ENCODE results near the gene ATP2A3.
A peak's percentile ranks its signal among the peaks of the same experiment; 100 is the strongest.

The ATP2A3 gene

DNA sequence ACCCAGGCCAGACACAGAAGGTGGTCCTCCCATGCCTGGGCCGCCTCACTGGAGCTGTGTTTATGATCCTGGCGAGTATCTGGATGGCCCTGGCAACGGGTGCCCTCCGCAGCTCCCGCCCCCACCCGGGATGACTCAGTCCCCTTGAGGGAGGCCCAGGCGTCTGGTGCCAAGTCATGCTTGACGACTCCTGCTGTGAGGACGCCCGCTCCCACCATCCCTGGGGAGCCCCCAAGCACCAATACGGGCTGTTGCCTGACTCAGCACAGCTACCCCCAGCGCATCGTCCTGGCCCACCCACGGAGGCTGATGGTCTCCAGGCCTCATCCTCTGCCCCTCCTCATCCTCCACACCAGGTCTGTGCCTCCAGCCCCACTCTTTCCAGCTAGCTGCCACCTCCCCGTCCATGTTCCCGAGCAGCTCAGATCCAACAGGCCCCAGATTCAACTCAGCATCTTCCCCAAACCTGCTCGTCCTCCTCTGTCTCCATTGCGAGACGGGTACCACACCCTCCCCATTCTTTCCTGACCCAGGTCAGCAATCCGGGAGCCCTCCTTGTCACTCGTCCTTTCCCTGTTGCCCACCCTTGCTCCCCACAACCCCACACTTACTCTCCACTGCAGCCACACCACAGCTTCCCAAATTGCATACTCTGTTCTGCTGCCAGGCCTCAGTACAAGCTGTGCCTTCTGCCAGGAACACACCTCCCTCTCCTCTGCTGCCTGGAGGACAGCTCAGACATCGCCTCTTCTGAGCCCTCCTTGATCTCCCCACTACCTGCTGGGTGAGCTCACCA is 74.0 kb downstream of the ATP2A3 start:
- DNase-seq (ENCODE audit: low spot score), result peak; percentile 71

DNA sequence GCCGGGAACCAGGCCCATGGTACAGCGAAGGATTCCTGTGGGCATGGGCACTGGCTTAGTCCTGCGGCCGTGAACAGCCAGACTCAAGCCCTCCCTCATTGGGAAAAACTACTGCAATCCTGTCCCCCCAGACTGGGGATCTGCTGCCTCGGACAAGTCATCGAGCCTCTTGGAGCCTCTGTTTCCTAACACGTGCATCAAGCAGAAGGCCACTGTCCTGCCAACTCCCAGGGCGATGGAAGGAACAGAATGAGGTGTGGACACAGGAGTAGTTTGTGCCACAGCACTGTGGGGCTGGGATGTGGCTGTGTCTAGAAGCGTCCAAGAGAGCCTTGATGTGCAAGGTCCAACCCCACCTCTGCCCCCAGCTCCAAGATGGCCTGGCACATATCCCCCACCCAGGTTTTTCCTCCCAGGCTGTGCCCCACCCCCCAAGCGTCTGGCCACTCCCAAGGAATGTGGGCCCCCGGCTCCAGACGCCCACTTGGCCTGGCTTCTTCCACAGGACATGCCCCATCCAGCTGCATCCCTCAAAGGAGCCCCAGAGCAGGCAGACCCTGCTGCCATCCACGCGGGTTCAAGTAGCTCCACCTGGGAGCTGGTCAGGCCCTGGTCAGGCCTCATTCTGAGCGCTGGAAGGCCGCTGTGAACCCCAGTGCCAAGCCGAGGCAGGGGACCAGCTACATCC is 74.8 kb downstream of the ATP2A3 start:
- DNase-seq (ENCODE audit: low spot score), result no peak

DNA sequence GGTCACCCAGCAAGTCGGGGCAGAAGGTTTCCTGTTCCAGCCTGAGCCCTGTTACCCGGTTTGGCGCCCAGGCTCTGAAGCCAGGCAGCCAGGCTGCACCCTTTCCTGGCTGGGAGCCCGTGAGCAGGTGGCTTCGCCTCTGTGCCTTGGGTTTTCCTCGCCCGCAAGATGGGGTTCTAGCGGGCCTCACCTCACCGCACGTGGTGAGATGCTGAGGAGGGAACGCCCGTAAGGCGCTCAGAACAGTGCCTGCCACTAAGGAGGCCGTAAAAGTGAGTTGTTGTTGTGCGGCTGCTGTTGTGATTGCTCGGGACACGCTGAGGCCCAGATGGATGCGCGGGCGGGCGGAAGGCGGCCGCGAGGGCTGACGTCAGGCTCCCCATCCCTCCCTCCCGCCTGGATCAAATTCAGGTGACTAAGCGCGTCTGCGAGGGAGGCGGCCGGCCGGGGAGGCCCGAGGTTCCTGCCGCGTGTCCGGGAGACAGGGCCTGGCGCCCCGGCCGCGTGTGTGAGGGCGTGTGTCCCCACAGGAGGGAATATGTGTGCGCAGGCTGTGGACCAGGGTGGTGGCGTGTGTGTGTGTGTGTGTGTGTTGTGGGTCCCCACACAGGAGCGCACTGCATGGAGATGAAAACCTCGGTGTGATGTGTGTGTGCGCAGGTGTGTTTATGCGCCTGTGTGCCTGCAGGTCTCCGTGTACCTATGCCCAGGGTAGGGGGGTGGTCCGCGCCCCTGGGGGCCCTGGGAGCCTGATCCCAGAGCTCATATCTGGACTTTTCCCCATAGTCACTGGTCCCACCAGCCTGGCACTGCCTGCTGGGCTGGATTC is 75.7 kb downstream of the ATP2A3 start:
- peak; percentile 89 for DNase-seq (ENCODE audit: low spot score)

DNA sequence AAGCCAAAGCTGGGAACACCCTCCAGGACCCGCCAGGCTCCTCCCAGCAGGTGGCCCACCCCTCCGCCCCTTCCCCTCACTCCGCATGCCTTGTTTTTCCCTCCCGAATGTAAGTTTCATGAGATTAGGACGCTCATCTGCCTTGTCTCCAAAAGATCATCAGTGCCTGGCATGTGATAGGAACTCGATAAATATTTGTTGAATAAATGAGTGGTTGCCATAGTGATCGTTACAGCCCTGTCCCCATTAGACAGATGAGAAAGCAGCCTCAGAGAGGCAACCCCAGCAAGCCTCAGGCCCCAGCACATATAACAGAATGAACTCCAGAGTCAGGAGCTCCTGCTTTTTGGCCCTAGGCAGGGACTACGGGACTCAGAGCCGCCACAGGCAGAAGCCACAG is 76.4 kb downstream of the ATP2A3 start:
- no peak for DNase-seq (ENCODE audit: low spot score)

DNA sequence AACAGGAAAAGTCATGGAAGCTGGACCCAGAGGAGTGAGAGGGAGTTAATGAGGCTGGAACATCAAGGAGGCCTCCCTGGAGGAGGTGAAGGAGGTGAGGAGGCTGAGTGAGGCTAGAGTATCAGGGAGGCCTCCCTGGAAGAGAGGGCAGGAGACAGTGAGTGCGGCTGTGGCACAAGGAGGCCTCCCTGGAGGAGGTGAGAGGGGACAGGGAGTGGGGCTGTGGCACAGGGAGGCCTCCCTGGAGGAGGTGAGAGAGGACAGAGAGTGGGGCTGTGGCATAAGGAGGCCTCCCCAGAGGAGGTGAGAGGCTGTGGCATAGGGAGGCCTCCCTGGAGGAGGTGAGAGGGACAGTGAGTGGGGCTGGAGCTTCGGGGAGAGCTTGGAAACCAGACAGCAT is 76.8 kb downstream of the ATP2A3 start:
- DNase-seq (ENCODE audit: low spot score), result no peak

DNA sequence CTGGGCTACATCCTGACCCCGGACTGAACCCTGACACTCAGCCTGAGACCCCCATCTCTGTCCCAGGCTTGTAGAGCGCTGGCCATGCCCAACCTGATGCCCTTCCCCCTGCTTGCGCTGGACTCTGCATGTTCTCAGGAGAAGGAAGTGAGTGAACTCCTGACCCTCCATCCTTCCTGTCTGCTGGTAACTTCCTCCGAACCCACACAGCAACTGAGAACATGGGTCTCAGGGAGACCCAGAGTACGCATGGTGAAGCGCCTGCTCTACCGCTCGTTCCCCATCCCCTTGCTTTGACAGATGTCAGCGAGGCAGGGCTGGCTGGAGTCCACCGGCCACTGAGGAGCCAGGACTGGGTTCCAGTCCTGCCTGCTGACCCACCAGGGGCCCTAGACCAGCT is 77.5 kb downstream of the ATP2A3 start:
- DNase-seq (ENCODE audit: low spot score), result no peak

DNA sequence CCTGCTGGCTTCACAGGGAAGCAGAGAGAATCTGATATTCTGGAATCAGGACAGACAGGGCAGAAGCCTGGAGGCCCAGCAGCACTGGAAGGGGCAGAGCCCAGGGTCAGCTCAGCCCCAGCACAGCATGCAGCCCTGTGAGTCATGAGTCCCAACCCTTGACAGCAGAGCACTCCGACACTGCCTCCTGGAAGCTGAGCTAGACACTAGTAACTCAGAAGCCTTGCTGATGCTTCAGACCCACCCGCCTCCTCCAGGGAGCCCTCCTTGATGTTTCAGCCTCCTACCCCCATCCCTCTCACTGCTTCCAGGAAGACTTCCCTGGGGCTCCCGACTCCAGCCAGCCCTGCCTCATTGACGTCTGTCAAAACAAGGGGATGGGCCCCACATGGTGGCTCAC is 78.3 kb downstream of the ATP2A3 start:
- no peak for DNase-seq (ENCODE audit: low spot score)

DNA sequence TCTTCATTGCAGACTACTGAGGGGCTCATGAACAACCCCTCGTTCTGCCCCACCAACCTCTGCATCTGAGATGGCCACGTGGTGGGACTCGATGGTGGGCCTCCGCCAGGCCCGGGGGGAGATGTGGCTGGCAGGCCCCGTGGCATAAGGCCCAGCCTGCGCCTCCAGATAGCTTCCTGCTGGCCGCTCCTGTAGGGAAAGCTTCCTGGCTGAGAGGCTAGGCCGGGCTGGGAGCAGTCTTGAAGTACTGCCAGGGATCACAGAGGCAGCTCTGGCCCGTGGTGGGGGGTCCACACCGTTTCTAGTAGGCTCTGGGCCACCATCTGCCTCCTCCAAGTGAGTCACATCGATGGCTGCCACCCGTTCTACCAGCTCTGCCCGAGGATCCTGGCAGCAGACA is 79.0 kb downstream of the ATP2A3 start:
- no peak for DNase-seq (ENCODE audit: low spot score)

DNA sequence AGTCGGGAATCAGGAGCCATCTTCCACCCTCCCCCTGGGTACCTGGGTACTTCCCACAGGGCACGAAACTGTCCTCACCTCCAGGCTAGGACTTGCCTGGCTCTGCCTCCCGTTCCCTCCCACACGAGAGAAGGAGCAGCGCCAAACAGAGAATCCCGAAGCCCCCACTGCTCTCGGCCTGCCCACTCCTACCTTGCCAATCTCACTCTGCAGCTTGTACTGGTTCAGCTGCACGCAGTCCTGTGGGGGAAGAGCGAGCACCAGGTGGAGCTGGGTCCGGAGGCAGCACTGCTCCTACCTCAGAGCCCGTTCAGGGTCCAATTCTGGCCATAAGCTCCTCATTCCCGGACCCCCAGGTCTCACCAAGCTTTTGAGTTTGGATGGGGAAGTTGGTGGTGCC is 80.0 kb downstream of the ATP2A3 start:
- no peak for DNase-seq (ENCODE audit: low spot score)

DNA sequence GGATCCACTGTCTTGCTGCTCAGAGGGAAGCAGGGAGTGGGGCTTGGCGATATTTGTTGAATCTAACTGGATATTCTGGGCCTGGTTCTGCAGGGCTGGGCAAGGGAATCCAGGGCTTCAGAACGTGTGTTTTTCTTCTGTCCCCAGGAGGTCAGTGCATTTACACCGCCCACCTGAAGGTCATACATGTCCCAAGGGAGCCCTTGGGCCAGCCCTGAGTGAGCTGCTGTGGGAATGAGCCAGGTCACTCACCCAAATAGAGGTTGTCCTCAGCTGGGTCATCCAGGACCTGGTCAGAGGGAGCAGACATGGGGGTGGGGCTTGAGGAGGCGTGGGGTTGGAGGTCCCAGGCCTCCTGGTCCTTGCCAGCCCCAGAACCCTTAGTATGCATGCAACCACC is 82.0 kb downstream of the ATP2A3 start:
- DNase-seq (ENCODE audit: low spot score), result no peak

DNA sequence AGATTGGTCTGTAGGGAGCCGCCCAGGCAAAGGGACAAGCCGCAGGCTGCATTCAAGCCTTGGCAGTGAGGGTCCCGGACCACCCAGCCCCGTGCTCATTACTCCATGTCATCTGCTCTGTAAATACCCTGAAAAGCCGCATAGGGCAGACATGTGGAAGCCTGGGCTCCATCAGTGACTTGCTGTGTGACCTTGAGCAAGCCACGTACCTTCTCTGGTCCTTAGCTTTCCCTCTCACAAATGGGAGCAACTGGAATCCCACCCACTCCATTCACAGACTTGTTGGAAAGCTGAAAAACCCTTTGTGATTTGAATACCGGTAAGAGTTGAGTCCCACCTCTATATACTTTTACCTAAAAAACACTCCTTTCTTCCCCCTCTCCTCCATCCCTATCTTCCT is 83.3 kb downstream of the ATP2A3 start:
- DNase-seq (ENCODE audit: low spot score), result no peak

DNA sequence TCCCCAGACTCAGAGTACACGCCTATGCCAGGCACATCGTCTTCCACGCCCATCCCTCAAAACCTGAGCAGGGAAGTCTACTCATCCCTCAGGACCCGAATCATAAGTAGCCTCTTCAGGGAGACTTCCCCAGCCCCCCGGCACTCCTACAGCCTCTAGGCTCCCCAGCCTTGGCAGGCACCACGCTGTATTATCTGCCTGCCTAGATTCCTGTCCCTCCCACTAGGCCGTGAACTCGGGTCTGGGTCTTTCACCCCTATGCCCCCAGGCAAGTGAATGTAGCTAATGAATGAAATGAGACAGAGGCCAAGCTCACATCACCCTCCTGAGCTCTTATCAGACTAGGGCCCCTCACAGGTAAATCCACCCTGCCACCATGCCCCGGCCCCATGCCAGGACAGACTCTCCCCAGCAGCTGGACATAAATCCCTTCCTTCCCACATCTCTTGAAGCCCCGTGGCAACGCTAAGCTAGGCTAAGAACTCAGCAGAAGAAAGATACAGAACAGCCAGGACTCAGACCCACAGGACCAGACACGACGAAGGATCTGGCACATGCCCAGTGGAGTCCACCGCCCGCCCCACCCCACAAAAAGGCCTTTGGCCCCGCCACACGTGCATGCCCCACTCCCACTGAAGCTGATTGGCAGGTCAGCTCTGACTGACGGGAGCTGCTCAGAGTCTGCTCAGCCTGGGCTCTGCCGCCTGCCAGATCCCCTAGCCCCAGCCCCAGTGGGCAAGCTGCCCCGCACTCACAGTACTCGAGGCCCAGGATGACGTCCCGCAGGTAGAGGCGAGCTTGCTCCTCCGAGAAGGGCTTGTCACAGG is 84.4 kb downstream of the ATP2A3 start:
- DNase-seq (ENCODE audit: low spot score), result no peak

DNA sequence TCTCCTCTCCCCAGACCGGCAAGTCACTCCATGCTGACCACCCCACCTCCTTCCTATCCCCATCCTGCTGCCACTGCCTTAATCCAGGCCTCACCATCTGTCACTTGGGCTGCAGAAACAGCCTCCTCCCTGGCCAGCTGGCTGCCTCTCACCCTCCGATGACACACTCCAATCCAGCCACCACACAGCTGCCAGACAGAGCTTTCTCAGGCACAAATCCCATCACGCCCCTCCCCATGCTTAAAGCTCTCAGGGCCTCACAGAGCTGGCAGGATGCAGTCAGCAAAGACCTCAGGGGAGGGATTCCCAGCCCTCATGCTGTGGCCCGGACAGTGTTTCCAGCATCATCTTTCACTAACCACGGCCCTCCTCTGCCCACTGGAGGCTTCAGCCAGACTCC is 85.1 kb downstream of the ATP2A3 start:
- DNase-seq (ENCODE audit: low spot score), result no peak

DNA sequence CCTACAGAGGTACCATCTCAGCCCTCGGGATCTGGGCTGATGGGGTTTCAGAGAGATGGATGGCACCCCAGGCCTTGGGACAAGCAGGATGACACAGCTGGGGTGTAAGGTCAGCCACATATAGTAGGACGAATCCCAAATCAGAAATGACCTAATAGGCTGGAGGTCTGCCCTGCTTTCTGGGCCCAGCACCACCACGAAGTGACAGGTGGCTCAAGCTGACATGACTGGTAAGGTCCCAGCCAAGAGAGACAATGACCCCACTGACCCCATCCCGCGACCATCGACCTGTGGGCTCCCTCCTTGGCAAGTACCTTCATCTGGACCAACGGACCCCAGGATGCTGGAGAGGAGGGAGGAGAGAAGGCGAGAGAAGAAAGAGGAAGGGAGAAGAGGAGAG is 87.0 kb downstream of the ATP2A3 start:
- DNase-seq (ENCODE audit: low spot score), result no peak

DNA sequence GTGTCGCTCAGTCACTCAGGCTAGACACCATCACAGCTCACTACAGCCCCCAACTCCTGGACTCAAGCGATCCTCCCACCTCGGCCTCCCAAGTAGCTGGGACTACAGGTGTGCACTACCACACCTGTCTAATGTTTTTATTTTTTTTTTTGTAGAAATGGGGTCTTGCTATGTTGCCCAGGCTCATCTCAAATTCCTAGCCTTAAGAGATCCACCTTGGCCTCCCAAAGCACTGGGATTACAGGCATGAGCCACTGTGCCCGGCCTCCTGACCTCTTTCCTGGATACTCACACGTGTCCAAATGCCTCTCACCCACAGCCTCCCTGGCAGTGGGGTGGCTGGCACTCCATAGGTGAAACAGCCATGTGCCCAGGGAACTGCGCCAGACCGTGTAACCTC is 88.9 kb downstream of the ATP2A3 start:
- no peak for DNase-seq (ENCODE audit: low spot score)
